NB4 (cell line): Measurements from ENCODE around the gene SLC13A4.

Experiments
- MYC ChIP-seq: IDR thresholded peaks from 2 replicates; pipeline ENCODE4 v1.6.1; 2011; ENCODE audit warnings: low read depth, low read length
- POLR2A ChIP-seq: IDR thresholded peaks from 2 replicates; pipeline ENCODE4 v1.6.1; 2011; ENCODE audit warnings: mild to moderate bottlenecking; ENCODE audit not compliant: insufficient read length; ENCODE audit errors: extremely low read depth
- TF ChIP-seq, protein P1 (sequence below): IDR thresholded peaks from one replicate; pipeline ENCODE4 v1.5.1; 2012; ENCODE audit warnings: low read depth, low read length
- TF ChIP-seq, protein P2 (sequence below): IDR thresholded peaks from 2 replicates; pipeline ENCODE4 v1.6.1; 2011; ENCODE audit warnings: low read depth, low read length

DNA sequence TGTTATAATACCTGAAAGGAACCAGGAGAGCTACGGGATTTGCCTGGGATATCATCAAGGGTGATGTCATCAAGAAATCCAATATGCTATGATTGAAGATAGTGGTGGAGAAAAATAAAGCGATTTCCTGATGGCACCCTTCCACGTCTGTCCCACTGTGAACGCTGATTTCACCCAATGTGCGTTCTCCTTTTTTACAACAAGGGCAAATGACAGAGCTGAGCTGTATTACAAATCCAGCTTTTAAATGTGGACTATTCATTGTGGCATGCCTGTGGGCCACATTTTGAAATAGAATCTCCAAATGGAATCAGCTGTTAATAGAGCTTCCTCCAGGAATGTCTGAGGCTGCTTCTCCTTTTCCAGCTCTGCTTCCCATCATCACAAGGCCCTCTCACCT is 23.3 kb downstream of the SLC13A4 start:
- TF ChIP-seq, protein P1, sequence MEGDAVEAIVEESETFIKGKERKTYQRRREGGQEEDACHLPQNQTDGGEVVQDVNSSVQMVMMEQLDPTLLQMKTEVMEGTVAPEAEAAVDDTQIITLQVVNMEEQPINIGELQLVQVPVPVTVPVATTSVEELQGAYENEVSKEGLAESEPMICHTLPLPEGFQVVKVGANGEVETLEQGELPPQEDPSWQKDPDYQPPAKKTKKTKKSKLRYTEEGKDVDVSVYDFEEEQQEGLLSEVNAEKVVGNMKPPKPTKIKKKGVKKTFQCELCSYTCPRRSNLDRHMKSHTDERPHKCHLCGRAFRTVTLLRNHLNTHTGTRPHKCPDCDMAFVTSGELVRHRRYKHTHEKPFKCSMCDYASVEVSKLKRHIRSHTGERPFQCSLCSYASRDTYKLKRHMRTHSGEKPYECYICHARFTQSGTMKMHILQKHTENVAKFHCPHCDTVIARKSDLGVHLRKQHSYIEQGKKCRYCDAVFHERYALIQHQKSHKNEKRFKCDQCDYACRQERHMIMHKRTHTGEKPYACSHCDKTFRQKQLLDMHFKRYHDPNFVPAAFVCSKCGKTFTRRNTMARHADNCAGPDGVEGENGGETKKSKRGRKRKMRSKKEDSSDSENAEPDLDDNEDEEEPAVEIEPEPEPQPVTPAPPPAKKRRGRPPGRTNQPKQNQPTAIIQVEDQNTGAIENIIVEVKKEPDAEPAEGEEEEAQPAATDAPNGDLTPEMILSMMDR = no peak
- no peak for TF ChIP-seq POLR2A
- TF ChIP-seq, protein P2, sequence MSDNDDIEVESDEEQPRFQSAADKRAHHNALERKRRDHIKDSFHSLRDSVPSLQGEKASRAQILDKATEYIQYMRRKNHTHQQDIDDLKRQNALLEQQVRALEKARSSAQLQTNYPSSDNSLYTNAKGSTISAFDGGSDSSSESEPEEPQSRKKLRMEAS = no peak
- no peak for TF ChIP-seq MYC
